GM12873 (cell line): ENCODE measurements around the gene SULT2B1.

Experiments used
- TF ChIP-seq, protein P1 (sequence below): IDR thresholded peaks from 2 replicates; pipeline ENCODE4 v1.5.1; 2012; ENCODE audit warnings: low read depth, mild to moderate bottlenecking, moderate library complexity, low read length, control low read depth; ENCODE audit not compliant: insufficient read depth; ENCODE audit errors: missing control alignments

The SULT2B1 gene

DNA sequence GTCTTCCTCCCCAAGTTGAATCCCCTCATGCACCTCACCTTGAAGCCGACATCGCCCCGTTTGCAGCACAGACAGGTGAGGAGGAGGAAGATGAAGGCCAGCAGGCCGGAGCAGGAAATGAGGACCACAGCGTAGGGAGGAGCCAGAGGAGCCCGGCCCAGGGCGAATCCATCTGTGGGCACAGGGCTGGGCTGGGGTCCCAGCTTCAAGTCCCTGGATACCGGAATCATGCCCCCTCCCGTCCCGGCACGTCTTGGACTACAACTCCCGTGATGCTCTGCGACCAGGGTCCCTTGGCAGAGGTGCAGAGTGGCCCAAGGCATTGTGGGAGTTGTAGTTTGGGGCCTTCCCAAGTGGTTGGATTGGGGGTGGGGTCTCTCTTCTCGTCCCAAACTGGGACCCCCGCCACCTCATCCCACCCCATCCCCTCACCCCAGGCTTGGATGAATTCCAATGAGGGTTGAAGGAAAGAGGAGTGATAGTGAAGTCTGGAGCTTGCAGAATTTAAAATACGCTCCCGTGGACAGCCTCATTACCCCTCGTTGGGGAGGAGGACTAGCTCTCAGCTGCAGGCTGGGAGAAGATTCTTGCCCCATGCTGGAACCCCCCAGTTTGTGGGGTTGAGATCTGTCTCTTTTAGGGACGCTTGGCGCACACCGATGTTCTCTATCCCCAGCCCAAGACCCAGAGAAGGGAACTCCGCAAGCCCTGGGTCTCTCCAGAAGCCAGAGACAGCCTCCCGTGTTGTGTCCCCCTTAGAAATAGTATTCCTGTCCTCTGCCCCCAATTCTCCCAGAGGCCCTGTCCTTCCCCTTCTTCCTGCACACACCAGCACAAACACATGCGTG is 41.3 kb upstream of the SULT2B1 start:
- TF ChIP-seq, protein P1, sequence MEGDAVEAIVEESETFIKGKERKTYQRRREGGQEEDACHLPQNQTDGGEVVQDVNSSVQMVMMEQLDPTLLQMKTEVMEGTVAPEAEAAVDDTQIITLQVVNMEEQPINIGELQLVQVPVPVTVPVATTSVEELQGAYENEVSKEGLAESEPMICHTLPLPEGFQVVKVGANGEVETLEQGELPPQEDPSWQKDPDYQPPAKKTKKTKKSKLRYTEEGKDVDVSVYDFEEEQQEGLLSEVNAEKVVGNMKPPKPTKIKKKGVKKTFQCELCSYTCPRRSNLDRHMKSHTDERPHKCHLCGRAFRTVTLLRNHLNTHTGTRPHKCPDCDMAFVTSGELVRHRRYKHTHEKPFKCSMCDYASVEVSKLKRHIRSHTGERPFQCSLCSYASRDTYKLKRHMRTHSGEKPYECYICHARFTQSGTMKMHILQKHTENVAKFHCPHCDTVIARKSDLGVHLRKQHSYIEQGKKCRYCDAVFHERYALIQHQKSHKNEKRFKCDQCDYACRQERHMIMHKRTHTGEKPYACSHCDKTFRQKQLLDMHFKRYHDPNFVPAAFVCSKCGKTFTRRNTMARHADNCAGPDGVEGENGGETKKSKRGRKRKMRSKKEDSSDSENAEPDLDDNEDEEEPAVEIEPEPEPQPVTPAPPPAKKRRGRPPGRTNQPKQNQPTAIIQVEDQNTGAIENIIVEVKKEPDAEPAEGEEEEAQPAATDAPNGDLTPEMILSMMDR: no peak

GRCh38 chr19:48511321-48511731 is 40.6 kb upstream of the SULT2B1 start:
- TF ChIP-seq, protein P1: no peak

DNA sequence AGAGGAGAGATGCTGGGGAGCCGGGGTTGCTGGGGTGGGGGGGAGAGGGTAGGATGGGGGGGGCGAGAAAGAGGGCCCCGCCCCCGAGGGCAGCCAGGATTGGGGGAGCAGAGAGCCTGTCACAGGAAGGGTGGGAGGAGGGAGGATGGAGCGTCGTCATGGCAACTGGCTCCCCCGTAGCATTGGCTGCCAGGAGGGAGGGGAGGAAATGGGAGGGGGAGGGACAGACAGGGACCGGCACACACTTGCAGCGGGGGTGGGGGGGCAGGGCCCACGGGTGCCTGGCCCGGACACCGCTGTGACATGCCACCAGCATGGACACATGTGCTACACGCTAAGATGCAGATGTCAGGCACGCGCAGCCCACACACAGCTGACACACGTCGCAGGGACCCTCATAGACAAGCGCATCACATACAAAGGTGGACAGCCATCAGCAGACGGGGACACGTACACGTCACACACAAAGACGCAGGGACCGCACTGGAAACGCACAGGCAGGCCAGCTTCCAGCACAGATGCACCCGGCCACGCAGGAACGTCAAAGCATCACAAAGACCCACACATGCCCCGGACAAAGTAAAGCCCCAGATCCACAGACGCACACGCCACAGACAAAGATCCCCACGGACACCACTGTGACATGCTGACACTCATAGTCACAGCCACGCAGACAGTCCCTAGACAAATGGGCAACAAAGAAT is 40.0 kb upstream of the SULT2B1 start, which contains the start of gene LMTK3:
Gene LMTK3, minus strand, starts transcription at position 36 of the 704 bp plus-strand sequence. CDS start 259 bp downstream, outside the sequence.
- TF ChIP-seq, protein P1: no peak

- TF ChIP-seq, protein P1: no peak
Measured at GRCh38 chr19:48512504-48513288, 39.3 kb upstream of the SULT2B1 start.

DNA sequence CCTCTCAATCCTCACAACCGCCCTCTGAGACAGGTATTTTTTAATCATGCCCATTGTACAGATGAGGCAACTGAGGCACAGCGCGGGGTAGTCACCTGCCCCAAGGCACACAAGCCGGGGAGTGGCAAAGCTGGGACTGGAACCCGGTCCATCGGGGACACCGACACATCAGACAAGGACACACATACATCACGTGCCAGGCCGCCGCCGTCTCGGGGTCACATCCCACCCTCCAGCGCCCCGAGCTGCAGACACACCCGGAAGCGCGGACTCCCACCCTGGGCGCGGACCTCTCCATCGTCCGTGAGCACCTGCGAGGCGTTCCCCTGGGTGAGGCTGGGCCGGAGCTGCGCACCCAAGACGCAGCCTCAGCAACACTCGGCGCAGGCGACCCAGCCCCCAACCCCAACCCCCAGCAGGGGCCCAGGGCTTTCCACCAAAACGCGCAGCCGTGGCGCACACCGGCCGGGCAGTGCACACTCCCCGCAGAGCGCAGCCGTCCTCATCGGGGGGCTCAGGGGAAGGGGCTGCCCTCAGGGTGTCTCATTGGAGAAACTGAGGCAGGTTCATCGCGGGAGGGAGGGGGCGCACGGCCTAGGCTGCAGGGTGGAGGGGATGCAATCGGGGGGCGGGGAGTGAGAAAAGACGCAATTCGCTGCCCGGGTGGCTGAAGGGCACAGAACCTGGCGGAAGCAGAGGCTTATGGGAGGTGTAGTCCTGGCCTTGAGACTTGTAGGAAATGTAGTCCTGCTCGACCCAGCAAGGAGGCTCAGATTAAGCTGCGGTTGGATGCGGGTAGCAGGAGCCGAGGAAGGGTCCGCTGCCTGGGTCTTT is 38.5 kb upstream of the SULT2B1 start:
- TF ChIP-seq, protein P1: no peak

GRCh38 chr19:48514123-48514458 is 37.9 kb upstream of the SULT2B1 start:
- TF ChIP-seq, protein P1: no peak

DNA sequence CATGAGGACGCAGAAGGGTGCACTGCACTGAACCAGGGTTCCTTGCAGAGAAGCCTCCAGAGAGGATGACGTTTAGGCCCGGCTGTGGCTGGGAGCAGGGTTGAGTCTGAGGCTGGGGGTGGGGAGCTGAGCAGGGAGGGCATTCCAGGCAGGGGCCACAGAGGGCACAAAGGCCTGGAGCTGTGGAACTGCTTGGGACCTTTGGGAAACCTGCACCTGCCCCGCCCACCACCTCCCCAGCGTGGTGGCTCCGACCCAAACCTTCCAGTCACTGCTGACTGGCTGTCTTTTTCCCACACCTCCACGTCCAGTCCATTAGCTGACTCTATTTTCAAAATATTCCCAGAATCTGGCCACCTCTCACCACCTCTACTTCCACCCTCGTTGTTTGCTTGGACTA is 35.4 kb upstream of the SULT2B1 start:
- TF ChIP-seq, protein P1: no peak
